ENCODE results near the gene PRR7. TPM values are rescaled to one million over a fixed set of nuclear protein-coding genes. Genes with fewer than 3 reads are reported as not detected.
"Not testable (repeated sequence)": the region's sequence is repeated elsewhere in the genome, so short reads cannot be mapped to it uniquely, and the experiment has no call there.

The PRR7 gene
- total RNA-seq, 2 experiments from 2014 or later, result 21.5 to 21.8 TPM

- Mint-ChIP-seq H3K27me3 (no peaks in the 10 kb centered on the region), H3K4me3 (no peak overlapping the region), H3K9me3 (no peaks in the 10 kb centered on the region), H3K36me3 (peaks cover 16% of the 10 kb centered on the region), H3K4me1 (peaks cover 68% of the 10 kb centered on the region), H3K27ac (peak overlapping the region; percentile 65)
- DNase-seq, result no peak
These were observed 28.4 kb downstream of the PRR7 start for GRCh38 chr5:177474846-177475562.

- peaks cover 67% of the 10 kb centered on the region for H3K4me1 Mint-ChIP-seq
- no peaks in the 10 kb centered on the region for H3K9me3 Mint-ChIP-seq
- DNase-seq, result peak; percentile 64
- peak overlapping the region; percentile 13 for H3K4me3 Mint-ChIP-seq
- H3K36me3 Mint-ChIP-seq, result peaks cover 16% of the 10 kb centered on the region
- no peaks in the 10 kb centered on the region for H3K27me3 Mint-ChIP-seq
- H3K27ac Mint-ChIP-seq, result peak overlapping the region; percentile 90
These were observed 29.2 kb downstream of the PRR7 start for GRCh38 chr5:177475563-177476427.

- Mint-ChIP-seq H3K4me1 (peaks cover 58% of the 10 kb centered on the region), H3K27ac (peak overlapping the region; percentile 90), H3K4me3 (no peak overlapping the region), H3K27me3 (no peaks in the 10 kb centered on the region), H3K36me3 (peaks cover 12% of the 10 kb centered on the region), H3K9me3 (no peaks in the 10 kb centered on the region)
- no peak for DNase-seq
These were observed 30.1 kb downstream of the PRR7 start for GRCh38 chr5:177476531-177477233.

- H3K36me3 Mint-ChIP-seq, result peaks cover 8% of the 10 kb centered on the region
- peaks cover 54% of the 10 kb centered on the region for H3K4me1 Mint-ChIP-seq
- H3K27me3 Mint-ChIP-seq, result no peaks in the 10 kb centered on the region
- no peak overlapping the region for H3K4me3 Mint-ChIP-seq
- peak overlapping the region; percentile 97 for H3K27ac Mint-ChIP-seq
- H3K9me3 Mint-ChIP-seq, result no peaks in the 10 kb centered on the region
- no peak for DNase-seq
These were observed 31.3 kb downstream of the PRR7 start for GRCh38 chr5:177477701-177478477.

- DNase-seq, result peak; percentile 66
- H3K36me3 Mint-ChIP-seq, result peaks cover 8% of the 10 kb centered on the region
- peak overlapping the region; percentile 97 for H3K27ac Mint-ChIP-seq
- no peaks in the 10 kb centered on the region for H3K9me3 Mint-ChIP-seq
- H3K4me1 Mint-ChIP-seq, result peaks cover 52% of the 10 kb centered on the region
- H3K27me3 Mint-ChIP-seq, result no peaks in the 10 kb centered on the region
- H3K4me3 Mint-ChIP-seq, result peak overlapping the region; percentile 56
These were observed 32.4 kb downstream of the PRR7 start for GRCh38 chr5:177478711-177479646.

- DNase-seq, result no peak
- Mint-ChIP-seq H3K9me3 (no peaks in the 10 kb centered on the region), H3K27me3 (no peaks in the 10 kb centered on the region), H3K4me3 (no peak overlapping the region), H3K4me1 (peaks cover 45% of the 10 kb centered on the region), H3K27ac (peak overlapping the region; percentile 97), H3K36me3 (peaks cover 8% of the 10 kb centered on the region)
These were observed 33.2 kb downstream of the PRR7 start for GRCh38 chr5:177479774-177480173.

GRCh38 chr5:177482359-177482795, 35.8 kb downstream of the PRR7 start:
- Mint-ChIP-seq H3K4me3 (no peak overlapping the region), H3K9me3 (no peaks in the 10 kb centered on the region), H3K4me1 (peaks cover 28% of the 10 kb centered on the region), H3K36me3 (peaks cover 16% of the 10 kb centered on the region), H3K27ac (no peak overlapping the region), H3K27me3 (no peaks in the 10 kb centered on the region)
- DNase-seq, result no peak

GRCh38 chr5:177483042-177483441, 36.4 kb downstream of the PRR7 start:
- H3K27me3 Mint-ChIP-seq, result no peaks in the 10 kb centered on the region
- H3K27ac Mint-ChIP-seq, result no peak overlapping the region

GRCh38 chr5:177483994-177484901, 37.6 kb downstream of the PRR7 start:
- Mint-ChIP-seq H3K27ac (no peak overlapping the region), H3K36me3 (peaks cover 14% of the 10 kb centered on the region), H3K4me1 (peaks cover 11% of the 10 kb centered on the region), H3K27me3 (no peaks in the 10 kb centered on the region), H3K9me3 (no peaks in the 10 kb centered on the region), H3K4me3 (no peak overlapping the region)
- DNase-seq, result no peak

More at GRCh38 chr5:177483042-177483441, 36.4 kb downstream of the PRR7 start:
- Mint-ChIP-seq H3K9me3 (no peaks in the 10 kb centered on the region), H3K4me3 (no peak overlapping the region), H3K4me1 (peaks cover 22% of the 10 kb centered on the region), H3K36me3 (peaks cover 17% of the 10 kb centered on the region)
- DNase-seq, result no peak

GRCh38 chr5:177484902-177485549, 38.4 kb downstream of the PRR7 start:
- no peak for DNase-seq

GRCh38 chr5:177485753-177486152, 39.1 kb downstream of the PRR7 start:
- not testable (repeated sequence) for H3K27me3 Mint-ChIP-seq, DNase-seq, H3K9me3 Mint-ChIP-seq, H3K4me1 Mint-ChIP-seq, H3K27ac Mint-ChIP-seq, H3K4me3 Mint-ChIP-seq
- H3K36me3 Mint-ChIP-seq, result peaks cover 15% of the 10 kb centered on the region

More at GRCh38 chr5:177484902-177485549, 38.4 kb downstream of the PRR7 start:
- Mint-ChIP-seq H3K9me3 (no peaks in the 10 kb centered on the region), H3K36me3 (peaks cover 11% of the 10 kb centered on the region), H3K4me1 (peaks cover 4% of the 10 kb centered on the region), H3K27me3 (no peaks in the 10 kb centered on the region), H3K27ac (no peak overlapping the region), H3K4me3 (no peak overlapping the region)

GRCh38 chr5:177486256-177486655, 39.6 kb downstream of the PRR7 start:
- Mint-ChIP-seq H3K36me3 (peaks cover 17% of the 10 kb centered on the region), H3K4me3 (no peak overlapping the region), H3K9me3 (no peaks in the 10 kb centered on the region)

More at GRCh38 chr5:177486256-177486655, 39.6 kb downstream of the PRR7 start:
- Mint-ChIP-seq H3K4me1 (no peaks in the 10 kb centered on the region), H3K27me3 (no peaks in the 10 kb centered on the region), H3K27ac (no peak overlapping the region)
- no peak for DNase-seq
